HepG2 (cell line): ENCODE data around the gene FAIM2.

Source experiments
- CTCF ChIP-seq: sonication (generic); formaldehyde crosslinking; IDR thresholded peaks from 2 replicates; pipeline ENCODE4 v1.5.0; 2020; ENCODE audit warnings: mild to moderate bottlenecking, missing genetic modification reagents, moderate library complexity
- HDAC6 ChIP-seq: fragments of 200-600 bp; sonication (generic); IDR thresholded peaks from 2 replicates; pipeline ENCODE4 v1.7.0; 2017; ENCODE audit warnings: mild to moderate bottlenecking, antibody characterized with exemption, low read length, low read depth
- HOXA3 ChIP-seq: sonication (generic); formaldehyde crosslinking; IDR thresholded peaks from 2 replicates; pipeline ENCODE4 v1.5.0; 2020; ENCODE audit warnings: missing genetic modification reagents
- NFATC3 ChIP-seq: sonication (generic); formaldehyde crosslinking; IDR thresholded peaks from 2 replicates; pipeline ENCODE4 v1.5.1; 2020; ENCODE audit warnings: mild to moderate bottlenecking, missing genetic modification reagents
- NFRKB ChIP-seq: fragments of 450-650 bp; IDR thresholded peaks from 2 replicates; pipeline ENCODE4 v1.6.1; 2017
- POLR2A ChIP-seq, 2 experiments: IDR thresholded peaks; 2 replicates each; pipeline ENCODE4 v1.6.1; 2011; ENCODE audit warnings: low read depth in 2 of 2, low read length in 2 of 2, mild to moderate bottlenecking in 1 of 2, moderate library complexity in 1 of 2; ENCODE audit not compliant: insufficient read depth in 1 of 2
- ZBTB20 ChIP-seq: sonication (generic); formaldehyde crosslinking; IDR thresholded peaks from 2 replicates; pipeline ENCODE4 v1.8.1; 2023; ENCODE audit warnings: missing genetic modification reagents, low read depth, mild to moderate bottlenecking, borderline replicate concordance
- ZBTB26 ChIP-seq: IDR thresholded peaks from 2 replicates; pipeline ENCODE4 v1.6.1; 2016; ENCODE audit warnings: missing compliant biosample characterization, missing genetic modification reagents, borderline replicate concordance
- ZNF136 ChIP-seq: sonication (generic); formaldehyde crosslinking; IDR thresholded peaks from 2 replicates; pipeline ENCODE4 v1.8.1; 2022; ENCODE audit warnings: low read depth, mild to moderate bottlenecking, moderate library complexity, missing genetic modification reagents
- ZNF282 ChIP-seq: fragments of 450-650 bp; IDR thresholded peaks from 2 replicates; pipeline ENCODE4 v1.6.1; 2018; ENCODE audit not compliant: partially characterized antibody
- ZNF687 ChIP-seq: sonication (generic); formaldehyde crosslinking; IDR thresholded peaks from 2 replicates; pipeline ENCODE4 v1.5.1; 2020; ENCODE audit warnings: mild to moderate bottlenecking, missing genetic modification reagents, moderate library complexity
- ZNF710 ChIP-seq: sonication (generic); formaldehyde crosslinking; IDR thresholded peaks from 2 replicates; pipeline ENCODE4 v1.5.0; 2020; ENCODE audit warnings: mild to moderate bottlenecking, missing genetic modification reagents, borderline replicate concordance

GRCh38 chr12:49827051-49827400, 76.7 kb downstream of the FAIM2 start:
- TF ChIP-seq HOXA3 (CRISPR knock-in tag), result no peak
- no peak for TF ChIP-seq NFRKB
- TF ChIP-seq POLR2A (IDR thresholded peaks at IDR 0.05; ENCODE audit: insufficient read depth in 1 of 2, low read depth in 2 of 2, low read length in 2 of 2), result no peak
- TF ChIP-seq ZNF282, result no peak
- no peak for TF ChIP-seq ZBTB20 (CRISPR knock-in tag)
- TF ChIP-seq CTCF, result no peak
- no peak for TF ChIP-seq HDAC6
- no peak for TF ChIP-seq NFATC3 (CRISPR knock-in tag)
- TF ChIP-seq ZNF687 (CRISPR knock-in tag), result no peak
- no peak for TF ChIP-seq ZNF710 (CRISPR knock-in tag)
- no peak for TF ChIP-seq ZNF136
- TF ChIP-seq ZBTB26, result no peak
